Renal cortical epithelial cell (primary cell): Measurements from ENCODE around the gene VPS9D1. TPM values are rescaled to one million over a fixed set of nuclear protein-coding genes. Genes with fewer than 3 reads are reported as not detected.
"Not testable (repeated sequence)": the region's sequence is repeated elsewhere in the genome, so short reads cannot be mapped to it uniquely, and the experiment has no call there.

ENCODE experiments used
- DNase-seq: peaks from one replicate; pipeline ENCODE4 v3.0.0-alpha.2; 2011; ENCODE audit warnings: low read depth
- total RNA-seq: library from RNA; depleted of rRNA; stranded (reverse); fragments of >200 nt; gene quantifications from 2 replicates; pipeline ENCODE4 v1.2.3, GENCODE V29; 2014

The VPS9D1 gene
- total RNA-seq, 1 donor from 2014 or later: 12.6 TPM

DNA sequence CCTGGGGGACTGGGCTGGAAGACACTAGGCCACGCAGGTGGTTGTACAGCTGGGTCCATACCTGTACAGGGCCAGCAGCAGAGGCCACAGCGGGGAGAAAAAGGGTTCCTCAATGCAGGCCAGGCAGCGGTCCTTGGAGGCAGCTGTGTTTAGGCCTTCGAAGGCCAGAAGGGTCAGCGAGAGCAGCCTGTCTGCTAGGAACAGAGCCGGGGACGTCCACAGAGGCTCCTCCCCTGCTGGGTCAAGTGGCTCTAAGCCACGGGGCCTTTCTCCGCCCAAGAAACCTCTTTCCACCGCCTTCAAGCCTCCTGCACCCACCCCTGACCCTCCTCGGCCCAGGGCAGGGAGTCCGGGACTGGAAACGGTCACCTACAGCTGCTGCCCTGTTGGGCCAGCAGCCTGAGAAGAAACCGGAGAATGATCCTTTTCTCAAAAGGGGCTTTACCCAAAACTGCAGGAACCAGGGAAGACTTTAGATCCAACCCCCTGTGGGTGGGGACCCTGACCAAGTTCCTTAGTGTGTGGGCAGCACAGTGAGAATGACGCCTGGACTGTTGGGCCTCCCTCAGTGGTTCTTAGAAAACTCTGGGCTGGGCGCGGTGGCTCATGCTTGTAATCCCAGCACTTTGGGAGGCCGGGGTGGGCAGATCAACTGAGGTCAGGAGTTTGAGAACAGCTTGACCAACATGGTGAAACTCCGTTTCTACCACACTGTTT, 10.8 kb downstream of the VPS9D1 start:
- no peak for DNase-seq

GRCh38 chr16:89709166-89709565, 11.5 kb downstream of the VPS9D1 start:
- no peak for DNase-seq

GRCh38 chr16:89708481-89708931, 12.2 kb downstream of the VPS9D1 start:
- no peak for DNase-seq

- no peak for DNase-seq
These were observed 13.0 kb downstream of the VPS9D1 start for GRCh38 chr16:89707695-89708094.

DNA sequence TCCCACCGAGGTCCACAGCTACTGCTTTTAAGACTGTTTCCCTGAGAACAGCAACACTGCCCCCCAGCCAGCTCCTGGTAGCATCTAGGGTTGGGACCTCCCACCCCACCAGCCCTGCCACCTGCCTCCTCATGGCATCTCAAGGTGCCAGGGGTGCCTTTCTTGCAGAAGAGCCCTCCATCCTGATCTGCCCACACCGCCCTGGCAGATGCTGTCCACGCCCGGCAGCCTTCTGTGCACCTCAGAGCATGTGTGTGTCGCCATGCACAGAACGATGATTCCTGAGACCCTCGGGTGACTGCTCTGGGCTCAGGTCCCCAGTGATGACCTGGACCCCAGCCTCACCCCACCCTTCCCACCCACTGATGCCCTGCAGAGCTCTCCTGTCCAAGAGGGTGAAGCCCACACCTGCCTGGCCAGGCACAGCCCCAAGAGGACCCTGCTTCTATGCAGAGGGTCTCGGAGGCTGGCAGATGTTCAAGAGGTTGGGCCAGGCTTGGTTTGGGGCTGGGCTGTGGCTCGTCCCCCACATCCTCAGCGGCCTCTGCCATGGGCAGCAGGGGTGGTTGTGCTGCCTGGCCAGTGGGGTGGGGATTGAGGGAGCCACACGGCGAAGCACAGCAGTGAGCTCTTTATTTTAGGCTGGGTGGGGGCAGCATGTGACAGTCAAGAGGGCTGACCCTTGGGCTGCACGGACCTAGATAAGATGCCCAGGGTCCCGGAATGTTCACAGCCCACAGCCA, 14.0 kb downstream of the VPS9D1 start:
- no peak for DNase-seq

DNA sequence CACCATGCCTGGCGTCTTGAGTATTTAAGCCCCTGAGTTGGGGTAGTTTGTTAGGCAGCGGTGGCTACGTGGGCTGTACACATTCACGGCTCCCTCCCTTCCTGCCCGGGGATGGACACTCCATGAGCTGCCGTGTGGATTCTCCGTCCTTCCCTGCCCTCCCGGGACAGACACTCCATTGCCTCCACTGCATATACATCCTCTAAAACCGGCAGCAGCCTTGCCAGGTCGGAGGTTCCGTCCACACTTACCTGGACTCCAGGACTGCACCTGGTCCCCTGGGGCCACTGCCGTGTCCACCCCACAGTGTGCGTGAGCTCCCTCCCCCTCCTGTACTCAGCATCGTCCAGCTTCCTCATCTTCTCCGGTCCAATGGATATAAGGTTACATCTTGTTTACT, 15.7 kb downstream of the VPS9D1 start:
- no peak for DNase-seq

DNA sequence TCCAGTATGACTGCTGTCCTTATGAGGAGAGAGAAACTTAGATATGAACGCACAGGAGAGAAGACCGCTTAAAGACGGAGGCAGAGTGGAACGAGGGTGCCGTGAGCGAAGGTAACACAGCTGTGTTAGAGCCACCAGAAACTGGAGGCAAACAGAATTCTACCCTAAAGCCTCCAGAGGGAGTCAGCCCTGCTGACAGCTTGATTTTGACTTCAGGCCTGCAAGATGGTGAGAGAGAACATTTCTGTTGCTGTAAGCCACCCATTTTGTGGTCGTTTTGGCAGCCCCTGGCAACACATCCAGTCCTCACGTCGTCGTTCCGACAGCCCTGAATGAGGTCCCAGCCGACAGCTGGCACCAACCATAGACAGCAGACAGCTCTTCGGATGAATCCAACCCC, 16.4 kb downstream of the VPS9D1 start:
- DNase-seq: no peak

DNA sequence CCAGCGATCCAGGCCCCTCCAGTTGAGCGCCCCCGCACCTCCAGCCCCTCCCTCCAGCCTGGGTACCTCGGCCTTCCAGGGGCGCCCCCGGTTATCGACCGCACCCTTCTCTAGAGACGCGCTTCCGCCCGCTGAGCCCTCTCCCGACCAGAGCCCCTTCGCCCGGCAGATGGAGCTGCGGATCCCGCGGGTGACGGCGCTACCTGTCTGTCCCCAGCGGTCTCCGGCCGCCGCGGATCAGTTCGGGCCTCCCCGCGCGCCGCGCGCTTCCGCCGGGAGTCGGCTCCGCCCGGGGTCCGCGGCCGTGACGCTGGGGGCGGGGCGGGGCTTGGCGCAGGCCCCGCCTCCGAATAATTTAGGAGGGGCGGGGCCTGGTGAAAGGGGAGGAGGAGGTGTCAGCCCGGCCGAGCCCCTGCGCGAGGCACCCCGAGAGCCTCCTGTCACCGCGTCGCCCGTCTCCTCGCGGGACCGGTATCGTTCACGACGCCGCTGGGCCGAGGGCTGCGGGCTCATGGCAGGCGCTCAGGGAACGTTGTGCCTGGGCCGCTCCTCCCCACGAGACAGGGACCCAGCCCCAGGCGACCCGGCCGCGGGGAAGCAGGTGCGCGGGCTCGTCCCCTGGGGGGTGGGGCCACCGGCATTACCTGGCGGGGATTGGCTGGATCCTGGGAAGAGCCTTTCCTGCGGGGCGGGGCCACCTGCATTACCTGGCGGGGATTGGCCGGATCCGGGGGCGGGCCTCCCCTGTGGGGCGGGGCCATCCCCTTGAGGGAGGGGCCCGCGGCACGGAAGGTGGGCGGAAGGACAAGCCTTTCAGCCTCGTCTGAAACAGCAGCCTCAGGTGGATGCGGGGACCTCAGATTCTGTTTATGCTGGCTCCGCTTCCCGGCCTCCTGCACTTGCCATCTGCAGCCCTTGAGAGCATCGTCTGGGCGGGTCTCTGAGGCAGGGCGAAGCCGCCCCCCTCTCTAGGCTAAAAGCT, 19.0 kb downstream of the VPS9D1 start, which contains the start of gene SPATA2L:
SPATA2L (minus strand) TSS at position 281 of the 982 bp plus-strand sequence. CDS start 473 bp downstream, outside the sequence.
- DNase-seq: peak; percentile 83

GRCh38 chr16:89700649-89701424, 19.9 kb downstream of the VPS9D1 start:
- peak; percentile 34 for DNase-seq

GRCh38 chr16:89700100-89700648, 20.5 kb downstream of the VPS9D1 start:
- DNase-seq: peak; percentile 93

GRCh38 chr16:89699629-89700099, 21.0 kb downstream of the VPS9D1 start:
- DNase-seq: not testable (repeated sequence)

DNA sequence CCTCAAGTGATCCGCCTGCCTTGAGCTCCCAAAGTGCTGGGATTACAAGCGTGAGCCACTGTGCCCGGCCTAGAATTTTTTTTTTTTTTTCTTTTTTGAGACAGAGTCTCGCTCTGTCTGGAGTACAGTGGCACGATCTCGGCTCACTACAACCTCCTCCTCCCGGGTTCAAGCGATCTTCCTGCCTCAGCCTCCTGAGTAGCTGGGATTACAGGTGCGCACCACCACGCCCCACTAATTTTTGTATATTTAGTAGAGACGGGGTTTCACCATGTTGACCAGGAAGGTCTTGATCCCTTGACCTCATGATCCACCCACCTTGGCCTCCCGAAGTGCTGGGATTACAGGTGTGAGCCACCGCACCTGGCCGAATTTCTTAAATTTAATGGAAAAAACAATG, 22.0 kb downstream of the VPS9D1 start:
- DNase-seq: not testable (repeated sequence)

DNA sequence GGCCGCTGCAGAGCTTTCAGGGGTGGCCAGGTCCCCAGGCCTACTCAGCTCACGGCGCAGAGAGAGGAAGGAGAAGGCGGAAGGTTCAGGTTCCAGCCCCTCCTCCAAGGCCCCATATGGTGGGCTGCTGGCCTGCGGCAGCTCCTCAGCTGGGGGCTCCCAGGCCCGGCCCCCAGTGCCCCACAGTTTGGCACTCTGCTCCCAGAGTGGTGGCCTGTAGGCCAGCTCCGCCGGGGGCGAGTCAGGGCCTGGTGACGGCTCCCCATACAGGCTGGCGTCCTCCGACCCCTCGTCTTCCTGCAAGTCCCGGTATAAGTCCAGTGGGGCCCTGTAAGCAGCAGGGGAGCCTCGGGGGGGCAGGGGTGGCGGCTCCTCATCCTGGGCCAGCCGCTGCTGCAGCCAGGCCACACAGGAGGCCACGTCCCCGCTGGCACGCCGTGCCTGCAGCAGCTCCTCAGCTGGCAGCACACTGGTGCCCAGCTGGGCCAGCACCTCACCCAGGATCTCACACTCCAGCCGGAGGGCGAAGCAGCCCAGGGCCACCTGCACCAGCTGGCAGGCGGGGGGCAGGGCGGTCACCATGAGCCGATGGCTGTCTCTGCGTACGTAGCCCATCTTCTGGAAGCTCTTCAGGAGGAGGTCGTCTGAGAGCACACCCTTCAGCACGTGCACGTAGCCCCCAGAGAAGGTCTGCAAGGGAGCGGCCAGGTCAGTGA, 22.9 kb downstream of the VPS9D1 start:
- DNase-seq: no peak

GRCh38 chr16:89697161-89697615, 23.5 kb downstream of the VPS9D1 start:
- no peak for DNase-seq

DNA sequence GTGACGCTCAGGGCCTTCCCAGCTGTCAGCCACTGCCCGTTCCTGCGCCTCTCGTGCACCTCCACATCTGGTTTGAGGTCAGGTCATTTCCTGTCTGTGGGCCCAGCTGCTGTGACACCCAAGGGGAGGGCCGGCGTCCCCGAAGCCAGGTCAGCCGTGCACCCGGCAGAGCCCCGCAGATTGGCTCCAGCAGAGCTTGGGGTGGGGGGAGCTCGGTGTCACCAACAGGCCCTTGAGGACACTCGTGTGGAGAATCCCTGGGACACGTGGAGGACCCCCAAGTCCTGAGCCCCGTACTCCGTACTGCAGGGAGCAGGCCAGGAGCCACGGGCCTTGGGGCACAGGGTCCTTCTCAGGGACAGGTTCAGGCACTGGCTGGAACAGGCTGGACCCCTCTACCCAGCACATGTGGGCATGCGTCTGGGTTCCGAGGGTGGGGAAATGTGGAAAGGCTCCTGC, 24.0 kb downstream of the VPS9D1 start:
- DNase-seq: no peak

GRCh38 chr16:89695875-89696669, 24.6 kb downstream of the VPS9D1 start:
- no peak for DNase-seq

DNA sequence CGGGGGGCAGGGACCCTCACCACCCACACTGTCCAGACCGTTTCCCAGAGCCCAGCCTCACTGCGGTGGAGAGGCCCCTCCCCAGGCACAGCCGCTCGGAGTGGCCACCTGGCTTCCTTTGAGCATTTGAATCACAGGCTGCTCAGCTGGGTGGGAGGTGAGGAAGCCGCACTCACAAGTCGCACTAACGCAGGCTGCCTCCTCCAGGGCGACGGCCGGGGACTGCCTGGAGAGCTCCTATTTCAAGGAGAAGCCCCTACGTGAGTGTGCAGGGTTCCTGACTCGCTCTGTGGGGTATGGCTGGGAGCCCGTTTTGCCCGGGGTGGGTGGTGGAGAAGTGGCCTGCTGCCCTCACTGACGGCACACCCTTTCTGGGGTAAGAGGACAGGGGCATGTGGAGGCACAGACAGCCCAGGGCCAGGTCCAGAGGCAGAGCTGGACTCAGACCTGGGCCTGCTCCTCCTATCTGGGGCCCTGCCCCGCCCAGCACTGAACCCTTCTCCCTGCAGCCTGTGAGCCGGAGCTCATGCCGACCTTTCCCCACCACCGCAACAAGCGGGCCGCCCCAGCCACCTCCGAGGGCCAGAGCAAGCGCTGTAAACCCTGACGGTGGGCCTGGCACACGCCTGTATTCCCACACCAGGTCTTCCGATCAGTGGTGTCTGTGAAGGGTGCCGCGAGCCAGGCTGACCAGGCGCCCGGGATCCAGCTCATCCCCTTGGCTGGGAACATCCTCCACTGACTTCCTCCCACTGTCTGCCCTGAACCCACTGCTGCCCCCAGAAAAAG, 25.4 kb downstream of the VPS9D1 start:
- DNase-seq: no peak

DNA sequence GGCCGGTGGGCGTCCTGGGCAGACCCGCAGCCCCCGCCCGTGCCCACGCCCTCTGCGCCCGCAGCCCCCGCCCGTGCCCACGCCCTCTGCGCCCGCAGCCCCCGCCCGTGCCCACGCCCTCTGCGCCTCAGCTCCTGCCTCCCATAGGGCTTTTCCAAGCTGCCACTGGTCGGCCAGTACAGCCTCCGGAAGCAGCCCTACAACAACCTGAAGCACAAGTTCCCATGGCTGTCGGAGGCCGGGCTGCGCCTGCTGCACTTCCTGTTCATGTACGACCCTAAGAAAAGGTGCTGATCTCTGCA, 26.0 kb downstream of the VPS9D1 start:
- DNase-seq: not testable (repeated sequence)
